Adrenal gland (tissue), 12 donors: ENCODE results near the gene CLK2. TPM values are rescaled to one million over a fixed set of nuclear protein-coding genes. Genes with fewer than 3 reads are reported as not detected.
A peak's percentile ranks its signal among the peaks of the same experiment; 100 is the strongest.

Experiments
- DNase-seq, 7 donors: peaks; one replicate each; pipeline ENCODE4 v3.0.0-alpha.2; 2019 to 2020
- H3K27ac ChIP-seq, 5 donors: fragments of 200-600 bp; sonication (generic) in 4 of 5; 1 replicate in 3 of 5; 2 replicates in 2 of 5; pipeline versions ENCODE4 v1.5.1 to v1.8.0; 2016 to 2020; ENCODE audit warnings: mild to moderate bottlenecking in 1 of 5
- H3K27me3 ChIP-seq: fragments of 200-600 bp; 2 replicates; pipeline ENCODE4 v1.8.0; 2021
- H3K36me3 ChIP-seq, 2 donors: fragments of 200-600 bp; replicated peaks in 1 of 2; 1 replicate in 1 of 2; 2 replicates in 1 of 2; pipeline versions ENCODE4 v1.5.1 to v1.8.0; 2018 to 2022
- H3K4me1 ChIP-seq, 2 donors: fragments of 200-600 bp; replicated peaks in 1 of 2; 1 replicate in 1 of 2; 2 replicates in 1 of 2; pipeline versions ENCODE4 v1.5.1 to v1.8.0; 2018 to 2021
- H3K4me3 ChIP-seq, 4 donors: fragments of 200-600 bp; sonication (generic) in 3 of 4; one replicate each; pipeline ENCODE4 v1.5.1; 2016 to 2018
- H3K9me3 ChIP-seq, 3 donors: fragments of 200-600 bp; sonication (generic) in 1 of 3; replicated peaks in 1 of 3; 1 replicate in 2 of 3; 2 replicates in 1 of 3; pipeline versions ENCODE4 v1.5.1 to v1.8.0; 2016 to 2021
- CTCF ChIP-seq, 6 experiments: fragments of 450-650 bp in 4 of 6; fragments of 200-600 bp in 2 of 6; sonication (generic) in 1 of 6; IDR thresholded peaks; 1 replicate in 5 of 6; 2 replicates in 1 of 6; pipeline versions ENCODE4 v1.5.1 to v1.8.0; 2016 to 2021; ENCODE audit warnings: antibody characterized with exemption in 6 of 6, mild to moderate bottlenecking in 2 of 6, moderate library complexity in 1 of 6
- POLR2A ChIP-seq, 2 donors: fragments of 450-650 bp; IDR thresholded peaks; one replicate each; pipeline ENCODE4 v1.6.1; 2017; ENCODE audit warnings: antibody characterized with exemption in 2 of 2, mild to moderate bottlenecking in 2 of 2, moderate library complexity in 1 of 2
- WGBS, 4 donors: extraction: QIAGEN DNeasy Blood & Tissue Kit in 2 of 4; methylation state at CpG; one replicate each; pipeline versions ENCODE4 v1.1.5 to v1.1.7; 2013 to 2017; 5-methylcytosine and 5-hydroxymethylcytosine counted together
- intact Hi-C, 2 donors: fragments of 100-400 bp; cut with DNase I; formaldehyde crosslinking; loops; one replicate each; pipeline versions ENCODE4 v1.14.1 to v1.15.0; 2022 to 2023
- polyA plus RNA-seq, 3 donors: library from polyadenylated mRNA; stranded (reverse); fragments of 200-250 nt in 2 of 3; fragments of 350-450 nt in 1 of 3; fragmentation: Illumina TruSeq in 1 of 3; extraction: RNeasy Lipid Tissue Mini Kit (QIAGEN cat#74804) in 1 of 3; gene quantifications; one replicate each; pipeline ENCODE4 v1.2.3, GENCODE V29; 2013 to 2014
- total RNA-seq, 9 donors: library from RNA; depleted of rRNA in 4 of 9; stranded (reverse); fragments of >200 nt in 4 of 9; fragments of 120-200 nt in 1 of 9; fragmentation: NEBNext Ultra II Directional in 1 of 9; extraction: Animal tissue kit (Norgen Biotek cat#: 25700) in 1 of 9; gene quantifications; one replicate each; pipeline versions ENCODE4 v1.1.0 to v1.2.4, GENCODE V29; 2013 to 2023
- donor health status: healthy with polysubstance abuse.
- donor health status: Bipolar disorder and iron deficiency.
- donor health status: DM: yes; HTN: yes; CAD: no.
- donor health status: DM: no; HTN: no; CAD: no.
- donor health status: DM: no; HTN: no; CAD: no.
- donor health status: DM: yes; HTN: yes; CAD: no.

Gene CLK2
- total and polyA plus RNA-seq, 12 donors, result 10.7 to 162 (median 54.9) TPM

- H3K36me3 ChIP-seq, result peaks cover 0 to under 1% of the 10 kb centered on the region in 2 donors
- 39 to 45% (median 42%) methylated on average over 6 of the region's 6 CpGs for WGBS, 4 donors
- H3K4me3 ChIP-seq, result no peak overlapping the region
- H3K27me3 ChIP-seq, result no peaks in the 10 kb centered on the region
- H3K9me3 ChIP-seq, result no peaks in the 10 kb centered on the region
- peaks cover 9 to 33% of the 10 kb centered on the region in 2 donors for H3K4me1 ChIP-seq
- no peak for TF ChIP-seq POLR2A (IDR thresholded peaks at IDR 0.05)
- peak in 4 of 6 experiments; percentile 34 to 51 (median 42) for TF ChIP-seq CTCF (IDR thresholded peaks at IDR 0.05)
- peak in 4 of 7 donors; percentile 26 to 65 (median 52) for DNase-seq
- intact Hi-C loops, result loop anchor here in 1 of 2 donors (5.0 kb wide), 1 partner anchor 45 kb away; the partner anchor contains the start of gene SCAMP3
- peak overlapping the region in 4 of 5 donors; percentile 79 to 95 (median 88) for H3K27ac ChIP-seq
These were observed 34.0 kb upstream of the CLK2 start for GRCh38 chr1:155307247-155307740.

GRCh38 chr1:155305881-155306391, 32.6 kb upstream of the CLK2 start:
- H3K27ac ChIP-seq, result no peak overlapping the region
- 74 to 88% (median 79%) methylated on average over 3 to 7 of the region's 7 CpGs for WGBS, 4 donors
- DNase-seq, result no peak
- intact Hi-C loops, result loop anchor here in 1 of 2 donors (5.0 kb wide), 1 partner anchor 44 kb away; the partner anchor contains the start of gene SCAMP3
- TF ChIP-seq POLR2A (IDR thresholded peaks at IDR 0.05), result no peak
- no peak for TF ChIP-seq CTCF (IDR thresholded peaks at IDR 0.05)
- no peaks in the 10 kb centered on the region for H3K27me3 ChIP-seq
- no peaks in the 10 kb centered on the region for H3K36me3 ChIP-seq
- peaks cover 9 to 25% of the 10 kb centered on the region in 2 donors for H3K4me1 ChIP-seq
- H3K4me3 ChIP-seq, result no peak overlapping the region
- no peaks in the 10 kb centered on the region for H3K9me3 ChIP-seq

DNA sequence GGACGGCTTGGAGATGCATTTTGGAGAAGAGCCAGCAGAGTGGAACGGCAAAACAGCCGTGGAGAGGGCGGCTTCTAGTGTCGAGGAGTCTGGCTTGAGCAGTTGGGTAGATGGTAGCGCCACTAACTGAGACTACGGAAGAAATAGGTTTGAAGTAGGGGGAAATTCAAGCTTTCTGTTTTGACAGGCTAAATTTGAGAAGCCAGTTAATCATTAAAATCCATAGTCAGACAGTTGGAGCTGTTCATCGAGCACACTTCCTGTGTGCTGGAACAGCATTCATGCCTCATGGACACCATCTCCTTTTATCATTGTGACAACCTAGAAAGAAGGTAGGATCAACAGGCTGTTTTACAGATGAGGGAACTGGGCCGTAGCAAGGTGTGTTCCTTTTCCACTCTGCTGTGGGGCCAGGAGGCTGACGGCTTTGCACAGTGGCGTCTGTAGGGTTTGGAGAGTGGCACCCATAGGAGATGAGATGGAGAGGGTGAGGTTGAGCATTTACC, 31.3 kb upstream of the CLK2 start:
- H3K4me1 ChIP-seq, result peaks cover 9 to 12% of the 10 kb centered on the region in 2 donors
- intact Hi-C loops, result loop anchor here in 1 of 2 donors (5.0 kb wide), 1 partner anchor 42 kb away; the partner anchor contains the start of gene SCAMP3
- H3K4me3 ChIP-seq, result no peak overlapping the region
- H3K9me3 ChIP-seq, result no peaks in the 10 kb centered on the region
- no peak for DNase-seq
- TF ChIP-seq POLR2A (IDR thresholded peaks at IDR 0.05), result no peak
- TF ChIP-seq CTCF (IDR thresholded peaks at IDR 0.05), result no peak
- WGBS, 4 donors, result 80 to 84% (median 82%) methylated on average over 9 to 11 of the region's 11 CpGs
- H3K27ac ChIP-seq, result no peak overlapping the region
- no peaks in the 10 kb centered on the region for H3K36me3 ChIP-seq
- H3K27me3 ChIP-seq, result no peaks in the 10 kb centered on the region

- Histone ChIP-seq H3K27me3 (no peaks in the 10 kb centered on the region), H3K4me3 (no peak within 1 kb of the TSS), H3K4me1 (no peaks in the 10 kb centered on the region), H3K27ac (no peak within 1 kb of the TSS), H3K36me3 (no peaks in the 10 kb centered on the region), H3K9me3 (no peaks in the 10 kb centered on the region)
- no peak for TF ChIP-seq POLR2A (IDR thresholded peaks at IDR 0.05)
- DNase-seq, result no peak
- intact Hi-C loops, result no loop called here
- 83 to 91% (median 88%) methylated on average over 5 of the region's 5 CpGs for WGBS, 4 donors
These were observed 28.1 kb upstream of the CLK2 start, which contains the start of gene PKLR for GRCh38 chr1:155301342-155301841. PKLR (minus strand) TSS chr1:155301438; CDS start chr1:155301395, 43 bp downstream.
